HL-60 (cell line): ENCODE results near the gene ATP2B2.

Experiments used
- CTCF ChIP-seq: IDR thresholded peaks from one replicate; pipeline ENCODE4 v1.5.1; 2011; ENCODE audit warnings: low read length, control low read depth, inconsistent platforms; ENCODE audit not compliant: insufficient read depth
- POLR2AphosphoS5 ChIP-seq: IDR thresholded peaks from 2 replicates; pipeline ENCODE4 v1.6.1; 2012; ENCODE audit warnings: low read depth
- REST ChIP-seq: IDR thresholded peaks from 2 replicates; pipeline ENCODE4 v1.6.1; 2012; ENCODE audit warnings: low read depth; ENCODE audit not compliant: insufficient replicate concordance
- SPI1 ChIP-seq: IDR thresholded peaks from 2 replicates; pipeline ENCODE4 v1.6.1; 2012; ENCODE audit warnings: low read depth, mild to moderate bottlenecking, borderline replicate concordance

GRCh38 chr3:10453431-10454163 is 51.8 kb downstream of the ATP2B2 start:
- no peak for TF ChIP-seq CTCF
- no peak for TF ChIP-seq POLR2AphosphoS5
- TF ChIP-seq SPI1 = no peak
- no peak for TF ChIP-seq REST
